ENCODE measurements around the gene SOX18.

- TF ChIP-seq POLR2AphosphoS5 (IDR thresholded peaks at IDR 0.05; ENCODE audit: low read depth, low read length), result peak; percentile 55; the same call in 1 of the 2 replicates
- no peak for TF ChIP-seq SIN3A (IDR thresholded peaks at IDR 0.05; ENCODE audit: borderline replicate concordance, insufficient read depth, low read length)
- TF ChIP-seq TAF1 (IDR thresholded peaks at IDR 0.05; ENCODE audit: borderline replicate concordance, insufficient read depth, low read length), result no peak
- TF ChIP-seq FOXP2 (optimal IDR thresholded peaks at IDR 0.05; ENCODE audit: borderline replicate concordance, extremely low read depth, extremely low read length, insufficient read depth), result peak; percentile 27
These were observed 10.7 kb downstream of the SOX18 start for GRCh38 chr20:64038565-64039292.
